ENCODE data around the gene OIT3.
"Not testable (repeated sequence)": the region's sequence is repeated elsewhere in the genome, so short reads cannot be mapped to it uniquely, and the experiment has no call there.

DNA sequence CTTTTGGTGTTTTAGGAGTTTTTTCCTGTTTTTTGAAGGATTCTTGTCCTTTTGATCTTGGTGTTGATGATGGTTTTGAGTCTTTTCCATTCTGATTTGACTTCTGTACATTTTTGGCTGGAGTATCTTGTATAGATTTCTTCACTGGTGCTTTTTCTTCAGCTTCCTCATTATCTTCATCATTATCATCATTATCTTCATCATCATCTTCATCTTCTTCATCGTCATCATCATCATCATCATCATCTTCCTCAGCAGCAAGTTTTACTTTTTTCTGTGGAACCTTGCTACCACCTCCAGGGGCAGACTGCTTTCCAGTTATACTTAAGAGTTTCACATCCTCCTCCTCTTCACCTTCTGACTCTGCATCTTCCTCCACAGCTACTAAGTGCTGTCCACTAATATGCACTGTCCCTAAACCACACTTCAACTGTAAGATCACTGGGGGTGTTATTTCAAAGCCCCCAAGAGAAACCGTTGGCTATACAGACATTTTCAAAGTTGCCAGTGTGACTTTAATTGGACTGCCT, 24.3 kb downstream of the OIT3 start:
- not testable (repeated sequence) for TF ChIP-seq CTCF, POLR2A (IDR thresholded peaks at IDR 0.05)
